ENCODE measurements around the gene KRTAP9-3. TPM values are rescaled to one million over a fixed set of nuclear protein-coding genes. Genes with fewer than 3 reads are reported as not detected.
"Not testable (repeated sequence)": the region's sequence is repeated elsewhere in the genome, so short reads cannot be mapped to it uniquely, and the experiment has no call there.

Gene KRTAP9-3
- total RNA-seq, 2 donors from 2014 or later: not detected

DNA sequence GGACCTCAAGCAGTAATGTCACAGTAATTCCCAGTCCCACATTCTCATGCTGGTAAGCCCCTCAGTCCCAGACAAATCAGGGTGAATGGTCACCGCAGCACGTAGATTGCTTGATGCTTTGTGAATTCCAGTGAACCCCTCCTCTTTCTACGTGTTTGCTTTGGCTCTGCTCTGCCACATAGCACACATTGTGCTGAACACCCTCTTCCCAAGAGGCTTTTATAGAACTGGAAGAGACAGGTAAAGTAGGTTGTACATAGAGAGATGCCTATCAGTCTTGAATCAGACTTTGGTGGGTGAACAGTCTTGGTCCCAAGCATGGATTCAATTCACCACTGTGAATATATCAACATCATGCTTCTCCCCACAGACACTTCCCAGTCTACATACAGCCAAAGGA lies 32.4 kb downstream of the KRTAP9-3 start:
- H3K27me3 Mint-ChIP-seq: peaks cover 26 to 54% of the 10 kb centered on the region in 2 donors
- no peak for DNase-seq (ENCODE audit: low spot score)
- no peaks in the 10 kb centered on the region for H3K4me1 Mint-ChIP-seq (ENCODE audit: low read depth in 2 of 2)
- H3K27ac Mint-ChIP-seq: no peak overlapping the region
- H3K9me3 Mint-ChIP-seq: no peaks in the 10 kb centered on the region
- no peak for ATAC-seq
- H3K4me3 Mint-ChIP-seq: no peak overlapping the region
- H3K36me3 Mint-ChIP-seq: no peaks in the 10 kb centered on the region

DNA sequence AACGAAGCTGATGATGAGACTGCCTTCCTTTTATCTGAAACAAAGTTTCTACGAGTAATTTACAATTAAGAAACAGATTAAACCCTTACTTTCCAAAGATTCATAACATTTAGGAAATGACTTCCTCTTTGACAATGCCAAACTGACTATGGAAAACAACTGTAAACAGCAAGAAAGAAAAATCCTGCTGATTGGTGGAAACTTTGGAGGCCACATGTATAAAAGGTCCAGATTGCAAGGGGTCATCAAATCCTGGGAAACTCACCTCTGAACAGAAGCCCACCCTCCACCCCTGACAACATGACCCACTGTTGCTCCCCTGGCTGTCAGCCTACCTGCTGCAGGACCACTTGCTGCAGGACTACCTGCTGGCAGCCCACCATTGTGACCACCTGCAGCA lies 32.8 kb downstream of the KRTAP9-3 start, which contains the start of gene KRTAP9-6:
Gene KRTAP9-6 (plus strand): TSS at position 301 of the 400 bp plus-strand sequence. CDS start 0 bp downstream, at position 301.
- no peaks in the 10 kb centered on the region for H3K9me3 Mint-ChIP-seq
- H3K27me3 Mint-ChIP-seq: peaks cover 25 to 56% of the 10 kb centered on the region in 2 donors
- H3K36me3 Mint-ChIP-seq: no peaks in the 10 kb centered on the region
- H3K4me1 Mint-ChIP-seq (ENCODE audit: low read depth in 2 of 2): no peaks in the 10 kb centered on the region
- H3K4me3 Mint-ChIP-seq: no peak within 1 kb of the TSS
- ATAC-seq (no peak), DNase-seq (ENCODE audit: low spot score) (no peak)
- no peak within 1 kb of the TSS for H3K27ac Mint-ChIP-seq

DNA sequence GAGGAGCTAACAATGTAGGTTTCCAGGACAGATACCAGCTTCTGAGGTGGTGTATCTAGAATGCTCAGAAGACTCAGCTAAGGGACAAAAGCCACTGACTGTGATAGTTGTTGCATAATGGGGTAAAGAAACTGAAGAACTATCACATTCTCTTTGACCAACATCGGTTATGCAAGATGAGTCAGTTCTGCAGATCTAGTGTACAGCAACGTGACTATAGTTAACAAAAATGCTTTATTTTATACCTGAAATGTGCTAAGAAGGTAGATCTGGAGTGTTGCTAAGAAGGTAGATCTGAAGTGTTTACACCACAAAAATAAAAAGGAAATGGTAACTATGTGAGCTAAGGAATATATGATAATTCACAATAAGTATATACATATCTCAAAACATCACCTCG lies 35.5 kb downstream of the KRTAP9-3 start:
- Mint-ChIP-seq H3K4me1 (ENCODE audit: low read depth in 2 of 2) (no peaks in the 10 kb centered on the region), H3K4me3 (no peak overlapping the region), H3K9me3 (no peaks in the 10 kb centered on the region), H3K36me3 (no peaks in the 10 kb centered on the region), H3K27ac (no peak overlapping the region), H3K27me3 (peaks cover 10 to 61% of the 10 kb centered on the region in 2 donors)
- ATAC-seq (no peak), DNase-seq (ENCODE audit: low spot score) (no peak)

DNA sequence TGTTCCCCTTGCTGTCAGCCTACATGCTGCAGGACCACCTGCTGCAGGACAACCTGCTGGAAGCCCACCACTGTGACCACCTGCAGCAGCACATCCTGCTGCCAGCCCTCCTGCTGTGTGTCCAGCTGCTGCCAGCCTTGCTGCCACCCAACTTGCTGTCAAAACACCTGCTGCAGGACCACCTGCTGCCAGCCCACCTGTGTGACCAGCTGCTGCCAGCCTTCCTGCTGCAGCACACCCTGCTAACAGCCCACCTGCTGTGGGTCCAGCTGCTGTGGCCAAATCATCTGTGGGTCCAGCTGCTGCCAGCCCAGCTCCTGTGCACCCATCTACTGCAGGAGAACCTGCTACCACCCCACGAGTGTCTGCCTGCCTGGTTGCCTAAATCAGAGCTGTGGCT lies 39.1 kb downstream of the KRTAP9-3 start:
- not testable (repeated sequence) for H3K27ac Mint-ChIP-seq; H3K4me3 Mint-ChIP-seq; ATAC-seq; H3K9me3 Mint-ChIP-seq; H3K4me1 Mint-ChIP-seq (ENCODE audit: low read depth in 2 of 2); DNase-seq (ENCODE audit: low spot score); H3K36me3 Mint-ChIP-seq
- peaks cover 6 to 61% of the 10 kb centered on the region in 2 donors for H3K27me3 Mint-ChIP-seq

DNA sequence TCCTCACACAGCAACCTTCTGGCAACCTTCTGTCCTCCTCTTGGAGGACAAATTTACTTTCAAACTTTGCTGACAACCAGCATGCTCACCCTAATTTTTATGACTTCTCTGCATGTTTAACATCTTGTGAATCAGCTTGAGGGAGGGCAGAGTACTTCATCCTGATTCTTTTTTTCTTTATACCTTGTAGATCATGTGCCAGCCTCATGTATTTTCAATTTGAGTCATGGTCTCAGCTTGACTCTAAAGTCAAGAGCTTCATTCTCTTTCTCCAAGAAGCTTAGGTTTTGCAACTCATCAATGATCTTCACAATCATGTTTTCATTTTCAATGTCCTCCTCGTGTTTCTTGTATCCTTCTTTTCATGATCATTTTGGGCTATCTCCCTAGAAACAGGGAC lies 39.6 kb downstream of the KRTAP9-3 start:
- H3K27ac Mint-ChIP-seq: no peak overlapping the region
- ATAC-seq: no peak
- peaks cover 9 to 61% of the 10 kb centered on the region in 2 donors for H3K27me3 Mint-ChIP-seq
- H3K4me3 Mint-ChIP-seq: no peak overlapping the region
- no peak for DNase-seq (ENCODE audit: low spot score)
- H3K9me3 Mint-ChIP-seq: no peaks in the 10 kb centered on the region
- H3K36me3 Mint-ChIP-seq: no peaks in the 10 kb centered on the region
- H3K4me1 Mint-ChIP-seq (ENCODE audit: low read depth in 2 of 2): no peaks in the 10 kb centered on the region

DNA sequence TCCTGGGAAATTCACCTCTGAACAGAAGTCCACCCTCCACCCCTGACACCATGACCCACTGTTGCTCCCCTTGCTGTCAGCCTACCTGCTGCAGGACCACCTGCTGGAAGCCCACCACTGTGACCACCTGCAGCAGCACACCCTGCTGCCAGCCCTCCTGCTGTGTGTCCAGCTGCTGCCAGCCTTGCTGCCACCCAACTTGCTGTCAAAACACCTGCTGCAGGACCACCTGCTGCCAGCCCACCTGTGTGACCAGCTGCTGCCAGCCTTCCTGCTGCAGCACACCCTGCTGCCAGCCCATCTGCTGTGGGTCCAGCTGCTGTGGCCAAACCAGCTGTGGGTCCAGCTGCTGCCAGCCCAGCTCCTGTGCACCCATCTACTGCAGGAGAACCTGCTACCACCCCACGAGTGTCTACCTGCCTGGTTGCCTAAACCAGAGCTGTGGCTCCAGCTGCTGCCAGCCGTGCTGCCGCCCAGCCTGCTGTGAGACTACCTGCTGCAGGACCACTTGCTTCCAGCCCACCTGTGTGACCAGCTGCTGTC lies 43.5 kb downstream of the KRTAP9-3 start, which contains the start of gene KRTAP9-7:
Gene KRTAP9-7 (plus strand): TSS at position 51 of the 543 bp plus-strand sequence. CDS start 0 bp downstream, at position 51.
- H3K9me3 Mint-ChIP-seq; H3K4me1 Mint-ChIP-seq (ENCODE audit: low read depth in 2 of 2); DNase-seq (ENCODE audit: low spot score); H3K4me3 Mint-ChIP-seq; ATAC-seq; H3K27ac Mint-ChIP-seq; H3K36me3 Mint-ChIP-seq: not testable (repeated sequence)
- H3K27me3 Mint-ChIP-seq: peaks cover 20 to 35% of the 10 kb centered on the region in 2 donors

DNA sequence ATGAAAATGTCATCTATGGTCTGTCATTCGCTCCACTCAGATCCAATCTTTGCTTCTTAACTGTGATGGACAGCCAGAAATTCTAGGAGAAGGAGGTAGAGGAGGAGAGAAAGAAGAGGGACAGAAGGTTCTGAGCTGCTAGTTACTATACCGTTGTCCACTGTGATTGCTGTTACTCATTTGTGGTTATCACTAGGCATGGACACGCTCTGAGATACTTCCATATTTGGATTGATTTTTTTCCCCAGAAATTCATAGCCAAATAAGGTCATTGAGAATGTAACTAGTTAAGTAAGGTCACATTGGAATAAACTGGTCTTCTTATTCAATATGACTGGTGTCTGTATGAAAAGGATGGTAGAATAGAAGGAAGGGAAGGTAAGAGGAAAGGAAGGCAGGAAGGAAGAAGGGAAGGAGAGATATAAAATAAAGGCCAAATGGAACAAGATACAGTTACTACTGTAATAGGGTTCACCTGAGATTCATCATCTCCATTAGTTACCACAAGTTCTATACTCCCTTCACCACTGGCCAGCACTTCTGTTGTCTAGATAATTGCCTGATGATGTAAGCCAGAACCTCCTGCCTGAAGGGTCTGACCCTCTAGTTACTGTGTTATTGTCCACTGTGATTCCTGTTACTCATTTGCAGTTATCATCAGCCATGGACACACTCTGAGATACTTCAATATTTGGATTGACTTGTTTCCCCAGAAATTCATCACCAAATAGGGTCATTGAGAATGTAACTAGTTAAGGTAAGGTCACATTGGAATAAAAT lies 46.1 kb downstream of the KRTAP9-3 start:
- Mint-ChIP-seq H3K9me3 (no peaks in the 10 kb centered on the region), H3K36me3 (no peaks in the 10 kb centered on the region), H3K4me1 (ENCODE audit: low read depth in 2 of 2) (no peaks in the 10 kb centered on the region), H3K27me3 (peaks cover 26 to 27% of the 10 kb centered on the region in 2 donors), H3K27ac (no peak overlapping the region), H3K4me3 (no peak overlapping the region)
- ATAC-seq (no peak), DNase-seq (ENCODE audit: low spot score) (no peak)

Other genes starting within 250 kb of the KRTAP9-3 start
- gene KRT40, start 248.1 kb upstream of the KRTAP9-3 start, total RNA-seq: not detected
- gene KRTAP3-3, start 238.3 kb upstream of the KRTAP9-3 start, total RNA-seq: not detected
- gene KRTAP3-2, start 232.5 kb upstream of the KRTAP9-3 start, total RNA-seq: not detected
- gene KRTAP3-1, start 223.3 kb upstream of the KRTAP9-3 start, total RNA-seq: not detected
- not detected for gene KRTAP1-5, start 205.2 kb upstream of the KRTAP9-3 start, total RNA-seq
- gene KRTAP1-4, start 202.3 kb upstream of the KRTAP9-3 start, total RNA-seq: not detected
- gene KRTAP1-3, start 197.6 kb upstream of the KRTAP9-3 start, total RNA-seq: not detected
- not detected for gene KRTAP1-1, start 191.0 kb upstream of the KRTAP9-3 start, total RNA-seq
- not detected for gene KRTAP2-1, start 185.1 kb upstream of the KRTAP9-3 start, total RNA-seq
- gene KRTAP2-2, start 177.2 kb upstream of the KRTAP9-3 start, total RNA-seq: not detected
- gene KRTAP2-3, start 172.3 kb upstream of the KRTAP9-3 start, total RNA-seq: not detected
- gene KRTAP2-4, start 166.6 kb upstream of the KRTAP9-3 start, total RNA-seq: not detected
- not detected for gene KRTAP4-7, start 148.3 kb upstream of the KRTAP9-3 start, total RNA-seq
- not detected for gene KRTAP4-8, start 134.3 kb upstream of the KRTAP9-3 start, total RNA-seq
- gene KRTAP4-16, start 130.2 kb upstream of the KRTAP9-3 start, total RNA-seq: not detected
- gene KRTAP4-9, start 127.1 kb upstream of the KRTAP9-3 start, total RNA-seq: not detected
- gene KRTAP4-11, start 114.1 kb upstream of the KRTAP9-3 start, total RNA-seq: not detected
- gene KRTAP4-12, start 108.3 kb upstream of the KRTAP9-3 start, total RNA-seq: not detected
- not detected for gene KRTAP4-6, start 91.9 kb upstream of the KRTAP9-3 start, total RNA-seq
- gene KRTAP4-5, start 82.6 kb upstream of the KRTAP9-3 start, total RNA-seq: not detected
- gene KRTAP4-4, start 71.7 kb upstream of the KRTAP9-3 start, total RNA-seq: not detected
- not detected for gene KRTAP4-3, start 64.2 kb upstream of the KRTAP9-3 start, total RNA-seq
- gene KRTAP4-2, start 54.2 kb upstream of the KRTAP9-3 start, total RNA-seq: not detected
- not detected for gene KRTAP4-1, start 47.5 kb upstream of the KRTAP9-3 start, total RNA-seq
- gene KRTAP9-1, start 42.6 kb upstream of the KRTAP9-3 start, total RNA-seq: not detected
- not detected for gene KRTAP9-2, start 5.8 kb upstream of the KRTAP9-3 start, total RNA-seq
- gene KRTAP9-8, start 5.5 kb downstream of the KRTAP9-3 start, total RNA-seq: not detected
- gene KRTAP9-4, start 17.2 kb downstream of the KRTAP9-3 start, total RNA-seq: not detected
- not detected for gene KRTAP9-9, start 22.9 kb downstream of the KRTAP9-3 start, total RNA-seq
- not detected for gene KRTAP9-6, start 32.9 kb downstream of the KRTAP9-3 start, total RNA-seq
- not detected for gene KRTAP9-7, start 43.2 kb downstream of the KRTAP9-3 start, total RNA-seq
- gene KRTAP29-1, start 70.4 kb downstream of the KRTAP9-3 start, total RNA-seq: not detected
- not detected for gene KRTAP16-1, start 76.9 kb downstream of the KRTAP9-3 start, total RNA-seq
- not detected for gene KRTAP17-1, start 83.3 kb downstream of the KRTAP9-3 start, total RNA-seq
- gene KRT33A, start 118.4 kb downstream of the KRTAP9-3 start, total RNA-seq: not detected
- gene KRT33B, start 137.4 kb downstream of the KRTAP9-3 start, total RNA-seq: not detected
- not detected for gene KRT34, start 149.9 kb downstream of the KRTAP9-3 start, total RNA-seq
- not detected for gene KRT31, start 165.2 kb downstream of the KRTAP9-3 start, total RNA-seq
- not detected for gene KRT37, start 192.1 kb downstream of the KRTAP9-3 start, total RNA-seq
- not detected for gene KRT38, start 208.5 kb downstream of the KRTAP9-3 start, total RNA-seq
- gene KRT32, start 234.9 kb downstream of the KRTAP9-3 start, total RNA-seq: not detected
- gene KRT35, start 248.7 kb downstream of the KRTAP9-3 start, total RNA-seq: not detected

Data from natural killer cell treated with Interleukin-12 subunit alpha and Interleukin-12 subunit beta and Interleukin-15 and Interleukin-18, amount 100 ng/mL, for 72 hours (primary cell).